ENCODE results near the gene POLD1. TPM values are rescaled to one million over a fixed set of nuclear protein-coding genes. Genes with fewer than 3 reads are reported as not detected.
A peak's percentile ranks its signal among the peaks of the same experiment; 100 is the strongest.

POLD1 gene
- total and polyA plus RNA-seq, 2 experiments from 2014 or later: 111 to 173 TPM

DNA sequence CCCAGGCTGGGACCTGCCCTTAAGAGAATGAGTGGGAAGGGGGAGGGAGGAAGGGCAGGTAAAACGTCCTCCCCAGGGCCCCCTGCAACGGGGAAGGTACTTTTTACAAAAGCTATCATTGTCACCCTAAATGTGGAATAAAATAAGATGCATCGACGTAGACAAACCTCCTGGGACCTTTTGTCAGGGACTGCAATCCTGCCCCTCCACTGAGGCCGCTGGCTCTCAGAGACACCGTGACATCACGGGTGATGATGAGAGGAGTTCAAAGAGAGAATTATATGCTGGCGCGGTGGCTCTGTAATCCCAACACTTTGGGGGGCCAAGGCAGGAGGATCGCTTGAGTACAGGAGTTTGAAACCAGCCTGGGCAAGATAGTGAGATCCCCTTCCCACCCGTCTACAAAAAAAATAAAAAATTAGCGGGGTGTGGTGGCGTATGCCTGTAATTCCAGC is 46.8 kb downstream of the POLD1 start:
- H2AFZ ChIP-seq: peak overlapping the region; percentile 89; the same call in 1 of the 2 replicates
- no peak for ATAC-seq
- Mint-ChIP-seq H3K9me3 (no peaks in the 10 kb centered on the region; the same call in 2 of the 3 replicates), H3K27me3 (ENCODE audit: insufficient read depth, low read depth, poor library complexity) (peaks cover 20% of the 10 kb centered on the region), H3K4me3 (peak overlapping the region; percentile 82), H3K27ac (no peak overlapping the region; the same call in 1 of the 2 replicates), H3K36me3 (ENCODE audit: low read depth) (0 out of 3 replicates have a peak, but pooled peaks cover 6% of the 10 kb centered on the region), H3K4me1 (peaks cover 19% of the 10 kb centered on the region)
- H4K20me1 ChIP-seq (replicated peaks; ENCODE audit: insufficient read depth): no peaks in the 10 kb centered on the region; the same call in 1 of the 2 replicates
- H3K79me2 ChIP-seq (replicated peaks; ENCODE audit: insufficient read depth): no peaks in the 10 kb centered on the region
- H3F3A ChIP-seq (replicated peaks; ENCODE audit: low read depth): peaks cover 20% of the 10 kb centered on the region; the same call in 1 of the 2 replicates
- DNase-seq (ENCODE audit: low spot score): peak; percentile 25
- H3K36me3 ChIP-seq (ENCODE audit: insufficient read depth): no peaks in the 10 kb centered on the region
- H3K4me1 ChIP-seq (ENCODE audit: insufficient read depth): peaks cover 29% of the 10 kb centered on the region
- peak overlapping the region; percentile 84 for H3K4me3 ChIP-seq
- H3K27me3 ChIP-seq (ENCODE audit: insufficient read depth): peaks cover 26% of the 10 kb centered on the region
- no peak overlapping the region for H3K27ac ChIP-seq (ENCODE audit: low read depth)
- TF ChIP-seq EZH2phosphoT487 (IDR thresholded peaks at IDR 0.05; ENCODE audit: unreplicated experiment) (no peak), ZNF331 (CRISPR knock-in tag; IDR thresholded peaks at IDR 0.05; ENCODE audit: low read depth) (no peak), JUNB (IDR thresholded peaks at IDR 0.05; ENCODE audit: unreplicated experiment) (no peak), ZNF114 (CRISPR knock-in tag; IDR thresholded peaks at IDR 0.05) (no peak), REST (IDR thresholded peaks at IDR 0.05; ENCODE audit: unreplicated experiment) (no peak), CTCF (conservative IDR thresholded peaks at IDR 0.05; ENCODE audit: low read depth in 2 of 2) (no peak), NANOG (IDR thresholded peaks at IDR 0.05; ENCODE audit: borderline replicate concordance) (no peak), CREB1 (CRISPR knock-in tag; IDR thresholded peaks at IDR 0.05; ENCODE audit: low read depth) (no peak), EZH2 (IDR thresholded peaks at IDR 0.05; ENCODE audit: low read depth, unreplicated experiment) (no peak), POLR2AphosphoS5 (IDR thresholded peaks at IDR 0.05; ENCODE audit: low read depth) (no peak), STAT1 (IDR thresholded peaks at IDR 0.05; ENCODE audit: unreplicated experiment) (no peak)
- TF ChIP-seq, protein P1, sequence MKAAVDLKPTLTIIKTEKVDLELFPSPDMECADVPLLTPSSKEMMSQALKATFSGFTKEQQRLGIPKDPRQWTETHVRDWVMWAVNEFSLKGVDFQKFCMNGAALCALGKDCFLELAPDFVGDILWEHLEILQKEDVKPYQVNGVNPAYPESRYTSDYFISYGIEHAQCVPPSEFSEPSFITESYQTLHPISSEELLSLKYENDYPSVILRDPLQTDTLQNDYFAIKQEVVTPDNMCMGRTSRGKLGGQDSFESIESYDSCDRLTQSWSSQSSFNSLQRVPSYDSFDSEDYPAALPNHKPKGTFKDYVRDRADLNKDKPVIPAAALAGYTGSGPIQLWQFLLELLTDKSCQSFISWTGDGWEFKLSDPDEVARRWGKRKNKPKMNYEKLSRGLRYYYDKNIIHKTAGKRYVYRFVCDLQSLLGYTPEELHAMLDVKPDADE (IDR thresholded peaks at IDR 0.05): no peak
- TF ChIP-seq, protein P2, sequence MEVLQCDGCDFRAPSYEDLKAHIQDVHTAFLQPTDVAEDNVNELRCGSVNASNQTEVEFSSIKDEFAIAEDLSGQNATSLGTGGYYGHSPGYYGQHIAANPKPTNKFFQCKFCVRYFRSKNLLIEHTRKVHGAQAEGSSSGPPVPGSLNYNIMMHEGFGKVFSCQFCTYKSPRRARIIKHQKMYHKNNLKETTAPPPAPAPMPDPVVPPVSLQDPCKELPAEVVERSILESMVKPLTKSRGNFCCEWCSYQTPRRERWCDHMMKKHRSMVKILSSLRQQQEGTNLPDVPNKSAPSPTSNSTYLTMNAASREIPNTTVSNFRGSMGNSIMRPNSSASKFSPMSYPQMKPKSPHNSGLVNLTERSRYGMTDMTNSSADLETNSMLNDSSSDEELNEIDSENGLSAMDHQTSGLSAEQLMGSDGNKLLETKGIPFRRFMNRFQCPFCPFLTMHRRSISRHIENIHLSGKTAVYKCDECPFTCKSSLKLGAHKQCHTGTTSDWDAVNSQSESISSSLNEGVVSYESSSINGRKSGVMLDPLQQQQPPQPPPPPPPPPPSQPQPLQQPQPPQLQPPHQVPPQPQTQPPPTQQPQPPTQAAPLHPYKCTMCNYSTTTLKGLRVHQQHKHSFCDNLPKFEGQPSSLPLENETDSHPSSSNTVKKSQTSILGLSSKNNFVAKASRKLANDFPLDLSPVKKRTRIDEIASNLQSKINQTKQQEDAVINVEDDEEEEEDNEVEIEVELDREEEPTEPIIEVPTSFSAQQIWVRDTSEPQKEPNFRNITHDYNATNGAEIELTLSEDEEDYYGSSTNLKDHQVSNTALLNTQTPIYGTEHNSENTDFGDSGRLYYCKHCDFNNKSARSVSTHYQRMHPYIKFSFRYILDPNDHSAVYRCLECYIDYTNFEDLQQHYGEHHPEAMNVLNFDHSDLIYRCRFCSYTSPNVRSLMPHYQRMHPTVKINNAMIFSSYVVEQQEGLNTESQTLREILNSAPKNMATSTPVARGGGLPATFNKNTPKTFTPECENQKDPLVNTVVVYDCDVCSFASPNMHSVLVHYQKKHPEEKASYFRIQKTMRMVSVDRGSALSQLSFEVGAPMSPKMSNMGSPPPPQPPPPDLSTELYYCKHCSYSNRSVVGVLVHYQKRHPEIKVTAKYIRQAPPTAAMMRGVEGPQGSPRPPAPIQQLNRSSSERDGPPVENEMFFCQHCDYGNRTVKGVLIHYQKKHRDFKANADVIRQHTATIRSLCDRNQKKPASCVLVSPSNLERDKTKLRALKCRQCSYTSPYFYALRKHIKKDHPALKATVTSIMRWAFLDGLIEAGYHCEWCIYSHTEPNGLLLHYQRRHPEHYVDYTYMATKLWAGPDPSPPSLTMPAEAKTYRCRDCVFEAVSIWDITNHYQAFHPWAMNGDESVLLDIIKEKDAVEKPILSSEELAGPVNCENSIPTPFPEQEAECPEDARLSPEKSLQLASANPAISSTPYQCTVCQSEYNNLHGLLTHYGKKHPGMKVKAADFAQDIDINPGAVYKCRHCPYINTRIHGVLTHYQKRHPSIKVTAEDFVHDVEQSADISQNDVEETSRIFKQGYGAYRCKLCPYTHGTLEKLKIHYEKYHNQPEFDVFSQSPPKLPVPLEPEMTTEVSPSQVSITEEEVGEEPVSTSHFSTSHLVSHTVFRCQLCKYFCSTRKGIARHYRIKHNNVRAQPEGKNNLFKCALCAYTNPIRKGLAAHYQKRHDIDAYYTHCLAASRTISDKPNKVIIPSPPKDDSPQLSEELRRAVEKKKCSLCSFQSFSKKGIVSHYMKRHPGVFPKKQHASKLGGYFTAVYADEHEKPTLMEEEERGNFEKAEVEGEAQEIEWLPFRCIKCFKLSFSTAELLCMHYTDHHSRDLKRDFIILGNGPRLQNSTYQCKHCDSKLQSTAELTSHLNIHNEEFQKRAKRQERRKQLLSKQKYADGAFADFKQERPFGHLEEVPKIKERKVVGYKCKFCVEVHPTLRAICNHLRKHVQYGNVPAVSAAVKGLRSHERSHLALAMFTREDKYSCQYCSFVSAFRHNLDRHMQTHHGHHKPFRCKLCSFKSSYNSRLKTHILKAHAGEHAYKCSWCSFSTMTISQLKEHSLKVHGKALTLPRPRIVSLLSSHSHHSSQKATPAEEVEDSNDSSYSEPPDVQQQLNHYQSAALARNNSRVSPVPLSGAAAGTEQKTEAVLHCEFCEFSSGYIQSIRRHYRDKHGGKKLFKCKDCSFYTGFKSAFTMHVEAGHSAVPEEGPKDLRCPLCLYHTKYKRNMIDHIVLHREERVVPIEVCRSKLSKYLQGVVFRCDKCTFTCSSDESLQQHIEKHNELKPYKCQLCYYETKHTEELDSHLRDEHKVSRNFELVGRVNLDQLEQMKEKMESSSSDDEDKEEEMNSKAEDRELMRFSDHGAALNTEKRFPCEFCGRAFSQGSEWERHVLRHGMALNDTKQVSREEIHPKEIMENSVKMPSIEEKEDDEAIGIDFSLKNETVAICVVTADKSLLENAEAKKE (CRISPR knock-in tag; IDR thresholded peaks at IDR 0.05): no peak
- H3K9me2 ChIP-seq (ENCODE audit: insufficient read depth): no peaks in the 10 kb centered on the region
- H3K4me2 ChIP-seq: peak overlapping the region; percentile 88

Measured in GM23338 (cell line).